HepG2 (cell line): ENCODE data around the gene PAX4. TPM values are rescaled to one million over a fixed set of nuclear protein-coding genes. Genes with fewer than 3 reads are reported as not detected.

Experiments
- ARNT2 ChIP-seq: sonication (generic); formaldehyde crosslinking; IDR thresholded peaks from 2 replicates; pipeline ENCODE4 v1.8.0; 2022; ENCODE audit warnings: mild to moderate bottlenecking, low read depth, missing genetic modification reagents, moderate library complexity
- GATAD1 ChIP-seq: IDR thresholded peaks from 2 replicates; pipeline ENCODE4 v1.6.1; 2016; ENCODE audit warnings: missing genetic modification reagents, missing compliant biosample characterization
- HDAC6 ChIP-seq: fragments of 200-600 bp; sonication (generic); IDR thresholded peaks from 2 replicates; pipeline ENCODE4 v1.7.0; 2017; ENCODE audit warnings: mild to moderate bottlenecking, antibody characterized with exemption, low read length, low read depth
- HIVEP1 ChIP-seq: sonication (generic); formaldehyde crosslinking; IDR thresholded peaks from 2 replicates; pipeline ENCODE4 v1.4.0; 2020; ENCODE audit warnings: mild to moderate bottlenecking, missing genetic modification reagents
- KAT2B ChIP-seq: fragments of 150-350 bp; IDR thresholded peaks from 2 replicates; pipeline ENCODE4 v1.6.1; 2014; ENCODE audit warnings: low read depth, low read length, borderline replicate concordance
- NKX3-1 ChIP-seq: sonication (generic); formaldehyde crosslinking; IDR thresholded peaks from 2 replicates; pipeline ENCODE4 v1.5.0; 2020; ENCODE audit warnings: missing genetic modification reagents
- ONECUT2 ChIP-seq: sonication (generic); formaldehyde crosslinking; IDR thresholded peaks from 2 replicates; pipeline ENCODE4 v1.4.0; 2020; ENCODE audit warnings: missing genetic modification reagents
- SOX5 ChIP-seq: IDR thresholded peaks from 2 replicates; pipeline ENCODE4 v1.6.1; 2016; ENCODE audit warnings: borderline replicate concordance
- STAT5B ChIP-seq: sonication (generic); formaldehyde crosslinking; IDR thresholded peaks from 2 replicates; pipeline ENCODE4 v1.4.0; 2020; ENCODE audit warnings: missing genetic modification reagents
- TBX2 ChIP-seq: sonication (generic); formaldehyde crosslinking; IDR thresholded peaks from 2 replicates; pipeline ENCODE4 v1.5.0; 2020; ENCODE audit warnings: missing genetic modification reagents, mild to moderate bottlenecking, borderline replicate concordance
- ZMAT3 ChIP-seq: sonication (generic); formaldehyde crosslinking; conservative IDR thresholded peaks from 2 replicates; pipeline ENCODE4 v1.7.0; 2021; ENCODE audit warnings: missing genetic modification reagents
- ZNF354B ChIP-seq: sonication (generic); formaldehyde crosslinking; IDR thresholded peaks from 2 replicates; pipeline ENCODE4 v1.8.0; 2022; ENCODE audit warnings: mild to moderate bottlenecking, missing genetic modification reagents
- ZNF558 ChIP-seq: sonication (generic); formaldehyde crosslinking; IDR thresholded peaks from 2 replicates; pipeline ENCODE4 v1.9.0; 2022; ENCODE audit warnings: mild to moderate bottlenecking, missing genetic modification reagents, borderline replicate concordance
- ZNF629 ChIP-seq: sonication (generic); formaldehyde crosslinking; conservative IDR thresholded peaks from 2 replicates; pipeline ENCODE4 v1.5.0; 2020; ENCODE audit warnings: missing genetic modification reagents
- ZNF720 ChIP-seq: sonication (generic); formaldehyde crosslinking; IDR thresholded peaks from 2 replicates; pipeline ENCODE4 v1.4.0; 2020; ENCODE audit warnings: missing genetic modification reagents
- ZSCAN30 ChIP-seq: sonication (generic); formaldehyde crosslinking; IDR thresholded peaks from 2 replicates; pipeline ENCODE4 v1.5.0; 2020; ENCODE audit warnings: mild to moderate bottlenecking, missing genetic modification reagents
- polyA plus RNA-seq, 8 experiments: library from polyadenylated mRNA; depleted of rRNA in 3 of 8; stranded (reverse) in 7 of 8; unstranded in 1 of 8; fragments of >200 nt; fragmentation: Illumina TruSeq in 4 of 8; extraction: Trizol in 4 of 8; gene quantifications; 2 replicates each; pipeline versions ENCODE4 v1.2.1 to v1.2.3, GENCODE V29; 2011 to 2016; ENCODE audit warnings: low read depth in 4 of 8, missing spikeins in 1 of 8, mixed read lengths in 1 of 8; ENCODE audit not compliant: insufficient read depth in 1 of 8
- total RNA-seq, 5 experiments: library from RNA; depleted of rRNA; stranded (reverse); fragments of >200 nt; fragmentation: Illumina TruSeq; extraction: Trizol; gene quantifications; 2 replicates each; pipeline ENCODE4 v1.2.3, GENCODE V29; 2016; ENCODE audit warnings: low read depth in 1 of 5
- TF ChIP-seq, protein P1 (sequence below): sonication (generic); formaldehyde crosslinking; IDR thresholded peaks from 2 replicates; pipeline ENCODE4 v1.8.1; 2023; ENCODE audit warnings: mild to moderate bottlenecking, missing genetic modification reagents, borderline replicate concordance
- TF ChIP-seq, protein P2 (sequence below): sonication (generic); formaldehyde crosslinking; IDR thresholded peaks from 2 replicates; pipeline ENCODE4 v1.5.0; 2020; ENCODE audit warnings: missing genetic modification reagents
- TF ChIP-seq, protein P3 (sequence below): sonication (generic); formaldehyde crosslinking; IDR thresholded peaks from 2 replicates; pipeline ENCODE4 v1.4.0; 2020; ENCODE audit warnings: mild to moderate bottlenecking, missing genetic modification reagents, borderline replicate concordance
- TF ChIP-seq, protein P4 (sequence below): sonication (generic); formaldehyde crosslinking; IDR thresholded peaks from 2 replicates; pipeline ENCODE4 v1.4.0; 2020; ENCODE audit warnings: missing genetic modification reagents, borderline replicate concordance
- TF ChIP-seq, protein P5 (sequence below): sonication (generic); formaldehyde crosslinking; IDR thresholded peaks from 2 replicates; pipeline ENCODE4 v1.5.0; 2020; ENCODE audit warnings: mild to moderate bottlenecking, missing genetic modification reagents, moderate library complexity

Gene PAX4
- total and polyA plus RNA-seq, 2 of the 13 experiments (the other 11 are each of a cell fraction or from before 2014, with no cell fraction given) = not detected

DNA sequence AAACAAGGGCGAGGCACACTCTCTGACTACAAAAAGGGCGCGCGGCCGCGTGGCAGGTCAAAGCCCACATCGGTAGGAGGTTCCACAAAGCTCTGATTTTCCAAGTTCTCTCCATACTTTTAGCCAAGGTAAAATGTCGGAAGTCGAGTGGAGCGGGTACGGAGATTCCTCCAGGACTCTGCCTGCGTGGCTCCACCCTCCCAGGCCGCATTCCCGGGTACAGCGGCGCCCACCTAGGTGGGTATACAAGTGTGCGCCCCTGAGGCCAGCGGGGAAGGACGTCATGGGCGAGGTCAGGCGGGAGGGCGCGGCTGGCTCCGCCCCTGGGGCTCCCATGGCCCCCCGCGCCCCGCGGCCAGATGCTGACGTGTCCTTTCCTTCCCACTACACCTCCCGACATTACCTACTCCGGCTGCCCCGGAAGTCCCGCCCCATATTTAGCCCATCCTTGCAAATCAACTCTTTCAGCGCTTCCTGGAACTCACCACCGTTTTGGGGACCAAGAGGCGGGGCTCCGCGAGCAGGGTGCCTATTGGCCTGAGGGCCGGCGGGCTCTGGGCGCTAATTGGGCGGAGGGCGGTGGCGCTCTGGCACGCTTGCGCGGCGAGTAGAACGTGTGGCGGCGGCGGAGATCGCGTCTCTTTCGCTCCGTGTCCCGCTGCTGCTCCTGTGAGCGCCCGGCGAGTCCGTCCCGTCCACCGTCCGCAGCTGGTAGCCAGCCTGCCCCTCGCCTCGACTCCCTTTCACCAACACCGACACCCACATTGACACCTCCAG, 33.8 kb upstream of the PAX4 start, which contains the start of gene SND1 (continued):
- TF ChIP-seq, protein P1, sequence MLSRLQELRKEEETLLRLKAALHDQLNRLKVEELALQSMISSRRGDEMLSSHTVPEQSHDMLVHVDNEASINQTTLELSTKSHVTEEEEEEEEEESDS (CRISPR knock-in tag) = no peak
- TF ChIP-seq GATAD1 (CRISPR knock-in tag) (peak; percentile 78), STAT5B (CRISPR knock-in tag) (no peak), TBX2 (CRISPR knock-in tag) (peak; percentile 79), ZMAT3 (CRISPR knock-in tag) (peak; percentile 89; the same call in 1 of the 2 replicates), HIVEP1 (peak; percentile 31; the same call in 1 of the 2 replicates), ZSCAN30 (0 out of 2 replicates have a peak, but pooled peaks have one; percentile 12), ZNF354B (CRISPR knock-in tag) (no peak), ZNF558 (CRISPR knock-in tag) (peak; percentile 75; the same call in 1 of the 2 replicates), ONECUT2 (no peak), SOX5 (no peak), KAT2B (no peak), ARNT2 (CRISPR knock-in tag) (0 out of 2 replicates have a peak, but pooled peaks have one; percentile 50), ZNF720 (CRISPR knock-in tag) (no peak), ZNF629 (CRISPR knock-in tag) (0 out of 2 replicates have a peak, but pooled peaks have one; percentile 27), HDAC6 (no peak), NKX3-1 (CRISPR knock-in tag) (0 out of 2 replicates have a peak, but pooled peaks have one; percentile 46)
- TF ChIP-seq, protein P2, sequence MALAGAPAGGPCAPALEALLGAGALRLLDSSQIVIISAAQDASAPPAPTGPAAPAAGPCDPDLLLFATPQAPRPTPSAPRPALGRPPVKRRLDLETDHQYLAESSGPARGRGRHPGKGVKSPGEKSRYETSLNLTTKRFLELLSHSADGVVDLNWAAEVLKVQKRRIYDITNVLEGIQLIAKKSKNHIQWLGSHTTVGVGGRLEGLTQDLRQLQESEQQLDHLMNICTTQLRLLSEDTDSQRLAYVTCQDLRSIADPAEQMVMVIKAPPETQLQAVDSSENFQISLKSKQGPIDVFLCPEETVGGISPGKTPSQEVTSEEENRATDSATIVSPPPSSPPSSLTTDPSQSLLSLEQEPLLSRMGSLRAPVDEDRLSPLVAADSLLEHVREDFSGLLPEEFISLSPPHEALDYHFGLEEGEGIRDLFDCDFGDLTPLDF = peak; percentile 70
- TF ChIP-seq, protein P3, sequence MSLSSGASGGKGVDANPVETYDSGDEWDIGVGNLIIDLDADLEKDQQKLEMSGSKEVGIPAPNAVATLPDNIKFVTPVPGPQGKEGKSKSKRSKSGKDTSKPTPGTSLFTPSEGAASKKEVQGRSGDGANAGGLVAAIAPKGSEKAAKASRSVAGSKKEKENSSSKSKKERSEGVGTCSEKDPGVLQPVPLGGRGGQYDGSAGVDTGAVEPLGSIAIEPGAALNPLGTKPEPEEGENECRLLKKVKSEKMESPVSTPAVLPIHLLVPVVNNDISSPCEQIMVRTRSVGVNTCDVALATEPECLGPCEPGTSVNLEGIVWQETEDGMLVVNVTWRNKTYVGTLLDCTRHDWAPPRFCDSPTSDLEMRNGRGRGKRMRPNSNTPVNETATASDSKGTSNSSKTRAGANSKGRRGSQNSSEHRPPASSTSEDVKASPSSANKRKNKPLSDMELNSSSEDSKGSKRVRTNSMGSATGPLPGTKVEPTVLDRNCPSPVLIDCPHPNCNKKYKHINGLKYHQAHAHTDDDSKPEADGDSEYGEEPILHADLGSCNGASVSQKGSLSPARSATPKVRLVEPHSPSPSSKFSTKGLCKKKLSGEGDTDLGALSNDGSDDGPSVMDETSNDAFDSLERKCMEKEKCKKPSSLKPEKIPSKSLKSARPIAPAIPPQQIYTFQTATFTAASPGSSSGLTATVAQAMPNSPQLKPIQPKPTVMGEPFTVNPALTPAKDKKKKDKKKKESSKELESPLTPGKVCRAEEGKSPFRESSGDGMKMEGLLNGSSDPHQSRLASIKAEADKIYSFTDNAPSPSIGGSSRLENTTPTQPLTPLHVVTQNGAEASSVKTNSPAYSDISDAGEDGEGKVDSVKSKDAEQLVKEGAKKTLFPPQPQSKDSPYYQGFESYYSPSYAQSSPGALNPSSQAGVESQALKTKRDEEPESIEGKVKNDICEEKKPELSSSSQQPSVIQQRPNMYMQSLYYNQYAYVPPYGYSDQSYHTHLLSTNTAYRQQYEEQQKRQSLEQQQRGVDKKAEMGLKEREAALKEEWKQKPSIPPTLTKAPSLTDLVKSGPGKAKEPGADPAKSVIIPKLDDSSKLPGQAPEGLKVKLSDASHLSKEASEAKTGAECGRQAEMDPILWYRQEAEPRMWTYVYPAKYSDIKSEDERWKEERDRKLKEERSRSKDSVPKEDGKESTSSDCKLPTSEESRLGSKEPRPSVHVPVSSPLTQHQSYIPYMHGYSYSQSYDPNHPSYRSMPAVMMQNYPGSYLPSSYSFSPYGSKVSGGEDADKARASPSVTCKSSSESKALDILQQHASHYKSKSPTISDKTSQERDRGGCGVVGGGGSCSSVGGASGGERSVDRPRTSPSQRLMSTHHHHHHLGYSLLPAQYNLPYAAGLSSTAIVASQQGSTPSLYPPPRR (CRISPR knock-in tag) = no peak
- TF ChIP-seq, protein P4, sequence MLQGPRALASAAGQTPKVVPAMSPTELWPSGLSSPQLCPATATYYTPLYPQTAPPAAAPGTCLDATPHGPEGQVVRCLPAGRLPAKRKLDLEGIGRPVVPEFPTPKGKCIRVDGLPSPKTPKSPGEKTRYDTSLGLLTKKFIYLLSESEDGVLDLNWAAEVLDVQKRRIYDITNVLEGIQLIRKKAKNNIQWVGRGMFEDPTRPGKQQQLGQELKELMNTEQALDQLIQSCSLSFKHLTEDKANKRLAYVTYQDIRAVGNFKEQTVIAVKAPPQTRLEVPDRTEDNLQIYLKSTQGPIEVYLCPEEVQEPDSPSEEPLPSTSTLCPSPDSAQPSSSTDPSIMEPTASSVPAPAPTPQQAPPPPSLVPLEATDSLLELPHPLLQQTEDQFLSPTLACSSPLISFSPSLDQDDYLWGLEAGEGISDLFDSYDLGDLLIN = no peak
- TF ChIP-seq, protein P5, sequence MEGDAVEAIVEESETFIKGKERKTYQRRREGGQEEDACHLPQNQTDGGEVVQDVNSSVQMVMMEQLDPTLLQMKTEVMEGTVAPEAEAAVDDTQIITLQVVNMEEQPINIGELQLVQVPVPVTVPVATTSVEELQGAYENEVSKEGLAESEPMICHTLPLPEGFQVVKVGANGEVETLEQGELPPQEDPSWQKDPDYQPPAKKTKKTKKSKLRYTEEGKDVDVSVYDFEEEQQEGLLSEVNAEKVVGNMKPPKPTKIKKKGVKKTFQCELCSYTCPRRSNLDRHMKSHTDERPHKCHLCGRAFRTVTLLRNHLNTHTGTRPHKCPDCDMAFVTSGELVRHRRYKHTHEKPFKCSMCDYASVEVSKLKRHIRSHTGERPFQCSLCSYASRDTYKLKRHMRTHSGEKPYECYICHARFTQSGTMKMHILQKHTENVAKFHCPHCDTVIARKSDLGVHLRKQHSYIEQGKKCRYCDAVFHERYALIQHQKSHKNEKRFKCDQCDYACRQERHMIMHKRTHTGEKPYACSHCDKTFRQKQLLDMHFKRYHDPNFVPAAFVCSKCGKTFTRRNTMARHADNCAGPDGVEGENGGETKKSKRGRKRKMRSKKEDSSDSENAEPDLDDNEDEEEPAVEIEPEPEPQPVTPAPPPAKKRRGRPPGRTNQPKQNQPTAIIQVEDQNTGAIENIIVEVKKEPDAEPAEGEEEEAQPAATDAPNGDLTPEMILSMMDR (CRISPR knock-in tag) = no peak
